NCI-H524 (cell line): ENCODE results near the gene AIG1.
"Not testable (repeated sequence)": the region's sequence is repeated elsewhere in the genome, so short reads cannot be mapped to it uniquely, and the experiment has no call there.

Experiments used
- DNase-seq, 2 experiments: peaks; one replicate each; lab custom pipeline; 2025; lab: John Stamatoyannopoulos, UW

Gene AIG1

DNA sequence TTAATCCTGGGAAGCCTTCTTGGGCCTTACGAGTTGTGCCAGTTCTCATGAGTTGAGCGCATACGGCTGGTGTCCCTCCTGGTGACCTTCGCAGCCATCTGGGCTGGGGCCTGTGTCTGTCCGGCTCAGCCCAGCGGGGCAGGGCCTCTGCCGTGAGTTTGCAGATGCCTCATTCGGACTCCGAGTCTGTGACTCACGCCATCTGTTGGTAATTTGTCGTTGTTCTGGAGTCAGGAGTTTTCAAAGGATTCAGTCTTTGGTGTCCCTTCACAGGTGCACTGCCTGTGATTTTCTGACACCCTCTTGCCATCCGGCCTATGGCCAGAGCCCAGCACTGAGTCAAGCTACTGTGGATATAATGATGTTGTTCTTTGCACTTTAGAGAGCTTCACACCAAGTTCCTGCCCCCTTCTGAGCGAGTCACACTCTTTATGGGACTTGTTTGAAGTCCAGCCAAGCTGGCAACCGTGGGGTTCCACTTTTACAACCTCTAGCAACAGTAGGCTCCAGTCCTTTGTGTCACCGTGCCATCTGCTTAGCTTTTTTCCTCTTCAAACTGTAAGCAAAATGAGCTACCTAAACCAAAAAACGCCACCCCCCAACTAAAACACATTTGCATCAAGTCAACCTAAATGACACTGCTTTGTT lies 175.6 kb downstream of the AIG1 start:
- peak; percentile 23 to 66 for DNase-seq

DNA sequence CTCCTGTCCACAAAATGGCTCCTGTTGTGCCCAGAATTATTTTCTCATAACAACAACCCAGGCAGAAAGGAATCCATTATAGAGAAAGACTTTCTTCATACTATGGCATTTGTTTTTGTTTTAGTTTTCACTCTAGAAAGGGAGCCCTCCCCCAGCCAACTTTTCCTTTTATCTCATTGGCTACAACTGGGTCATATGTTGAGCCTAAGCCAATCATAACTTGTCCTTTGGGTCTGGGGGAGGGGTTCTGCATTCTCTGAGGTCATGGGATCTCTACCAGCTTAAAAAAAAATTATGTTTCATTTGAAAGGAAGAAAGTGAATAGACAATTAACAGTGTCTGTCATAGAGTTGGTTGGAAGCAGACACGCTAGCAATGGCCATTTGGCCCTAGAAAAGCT lies 177.6 kb downstream of the AIG1 start:
- DNase-seq = no peak

DNA sequence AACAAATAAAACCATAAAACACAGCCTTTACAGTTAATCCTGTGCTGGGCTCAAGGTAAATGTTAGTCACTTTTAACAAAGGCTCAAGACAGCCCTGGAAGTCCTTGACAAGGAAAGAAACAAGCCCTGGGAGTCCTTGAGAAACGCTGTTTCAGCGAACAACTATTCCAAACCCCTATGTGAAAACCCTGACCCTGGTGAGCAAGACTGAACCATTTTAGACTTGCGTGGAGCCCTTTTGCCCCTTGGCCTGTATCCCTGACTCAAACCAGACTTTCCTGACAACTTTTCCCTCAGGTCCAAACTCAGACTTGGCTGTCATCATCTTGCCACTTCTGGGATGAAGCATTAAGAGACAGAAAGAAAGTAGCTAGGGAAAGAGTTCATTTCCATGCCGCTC lies 180.4 kb downstream of the AIG1 start:
- no peak for DNase-seq

DNA sequence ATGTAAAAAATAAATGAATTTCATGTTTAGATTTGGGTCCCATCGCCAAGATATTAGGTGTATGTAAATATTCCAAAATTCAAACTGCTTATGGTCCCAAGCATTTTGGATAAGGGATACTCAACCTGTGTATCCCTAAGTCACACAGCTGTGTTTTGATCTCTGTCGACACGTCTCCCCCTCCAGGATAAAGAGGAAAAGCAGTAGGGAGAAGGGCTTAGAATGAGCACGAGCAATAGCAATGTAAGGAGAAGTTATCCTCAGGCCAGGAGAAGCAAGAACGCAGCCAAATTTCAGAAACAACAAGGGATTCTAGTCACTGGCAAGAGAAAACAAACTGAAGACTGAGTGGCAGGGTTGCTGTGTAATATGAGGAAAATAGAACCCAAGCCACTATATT lies 181.2 kb downstream of the AIG1 start:
- no peak for DNase-seq

DNA sequence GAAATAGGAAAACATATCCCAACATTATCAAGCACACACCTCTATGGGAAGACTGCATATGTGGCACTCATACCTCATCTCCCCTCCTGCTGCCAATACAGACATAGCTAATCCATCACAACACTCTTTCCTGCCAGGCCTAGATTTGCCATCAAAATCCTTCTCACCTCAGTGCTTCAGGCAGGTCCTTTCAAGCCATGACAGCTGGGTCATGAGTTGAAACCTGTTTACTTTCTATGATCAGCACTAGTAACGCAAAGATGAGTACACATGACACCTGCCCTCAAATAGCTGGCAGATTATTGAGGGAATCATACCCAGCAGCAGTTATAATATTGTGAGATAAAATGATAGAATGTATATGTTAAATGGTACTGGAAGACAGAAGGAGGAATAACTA lies 183.1 kb downstream of the AIG1 start:
- peak in 1 of 2 experiments; percentile 16 for DNase-seq

DNA sequence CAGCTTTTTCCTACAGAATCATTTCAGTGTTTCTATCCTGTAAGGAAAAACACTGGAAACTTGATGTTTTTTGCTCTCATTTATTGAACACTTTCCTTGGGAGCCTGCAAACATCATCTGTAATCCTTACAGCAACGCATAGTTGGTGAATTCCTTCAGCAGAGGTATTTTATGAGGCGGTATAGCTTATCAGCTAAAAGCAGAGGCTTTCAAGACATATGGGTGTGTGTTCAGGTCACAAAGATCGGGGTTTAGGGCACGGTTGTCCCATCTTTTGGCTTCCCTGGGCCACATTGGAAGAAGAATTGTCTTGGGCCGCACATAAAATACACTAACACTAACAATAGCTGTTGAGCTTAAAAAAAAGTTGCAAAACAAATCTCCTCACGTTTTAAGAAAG lies 185.0 kb downstream of the AIG1 start:
- DNase-seq = no peak

DNA sequence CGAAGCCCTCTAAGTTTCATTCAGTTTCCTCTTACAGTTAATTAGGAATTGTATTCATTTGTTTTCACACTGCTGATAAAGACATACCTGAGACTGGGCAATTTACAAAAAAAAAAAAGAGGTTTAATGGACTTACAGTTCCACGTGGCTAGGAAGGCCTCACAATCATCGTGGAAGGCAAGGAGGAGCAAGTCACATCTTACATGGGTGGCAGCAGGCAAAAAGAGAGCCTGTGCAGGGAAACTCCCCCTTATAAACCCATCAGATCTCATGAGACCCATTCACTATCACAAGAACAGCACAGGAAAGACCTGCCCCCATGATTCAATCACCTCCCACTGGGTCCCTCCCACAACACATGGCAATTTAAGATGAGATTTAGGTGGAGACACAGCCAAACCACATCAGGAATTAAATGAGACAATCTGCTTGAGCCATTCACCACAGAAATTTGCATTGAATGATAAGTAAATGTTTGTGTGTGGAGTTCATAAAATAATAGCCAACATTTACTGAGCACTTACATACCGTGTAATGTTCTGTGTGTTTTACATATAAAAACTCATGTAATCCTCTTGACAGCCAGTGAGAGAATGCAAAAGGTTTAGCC lies 185.6 kb downstream of the AIG1 start:
- DNase-seq = not testable (repeated sequence)

DNA sequence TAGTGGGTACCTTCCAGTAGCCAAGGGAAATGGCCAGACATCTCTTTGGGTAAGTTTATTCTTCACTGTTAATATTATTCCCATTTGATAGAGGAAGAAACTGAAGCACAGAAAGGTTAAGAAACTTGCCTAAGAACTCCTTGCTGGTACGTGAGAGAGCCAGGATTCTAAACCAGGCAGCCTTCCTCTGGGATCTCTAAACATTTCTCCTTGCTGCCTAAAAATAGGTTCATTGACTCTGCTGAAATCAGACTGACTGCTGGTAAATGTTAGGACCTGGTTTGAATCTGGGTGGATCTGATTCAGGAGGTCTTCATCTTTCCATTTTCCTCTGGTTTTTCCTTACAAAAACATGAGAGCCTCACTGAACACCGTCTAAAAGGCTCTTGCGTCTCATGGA lies 186.9 kb downstream of the AIG1 start:
- no peak for DNase-seq

DNA sequence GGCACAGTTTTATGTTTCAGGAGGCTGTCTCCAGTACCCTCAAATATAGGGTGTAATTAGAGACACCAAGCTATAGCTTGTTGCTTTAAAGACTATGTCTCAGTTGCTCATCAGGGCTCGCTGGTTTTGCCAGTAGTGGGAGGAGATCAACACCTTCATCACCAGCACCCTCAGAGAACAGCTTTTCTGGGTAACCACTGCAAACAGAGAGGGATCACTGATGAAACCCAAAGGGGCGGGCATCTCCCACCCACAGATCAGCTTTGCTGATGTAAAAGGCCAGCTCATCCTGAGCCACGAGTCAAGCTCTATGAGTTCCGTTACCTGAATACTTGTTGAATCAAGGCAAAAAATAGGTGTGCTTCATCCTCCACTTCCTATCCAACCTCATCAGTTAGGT lies 187.7 kb downstream of the AIG1 start:
- no peak for DNase-seq

DNA sequence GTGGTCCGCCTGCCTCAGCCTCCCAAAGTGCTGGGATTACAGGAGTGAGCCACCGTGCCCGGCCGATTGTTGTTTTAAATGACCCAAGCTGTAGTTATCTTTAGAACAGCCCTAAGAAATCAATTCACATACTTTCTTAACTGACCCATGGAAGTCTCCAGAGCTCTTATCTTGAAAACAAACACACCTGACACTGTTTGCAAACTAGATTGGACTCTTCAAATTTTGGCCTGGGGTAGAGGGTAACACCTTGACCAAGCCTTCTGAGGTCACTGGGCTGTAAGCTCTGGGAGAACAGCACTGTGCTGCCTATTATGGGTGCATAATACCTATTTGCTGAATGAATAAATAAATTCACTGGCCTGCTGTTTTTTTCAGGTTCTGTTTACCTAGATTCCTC lies 190.6 kb downstream of the AIG1 start:
- no peak for DNase-seq

DNA sequence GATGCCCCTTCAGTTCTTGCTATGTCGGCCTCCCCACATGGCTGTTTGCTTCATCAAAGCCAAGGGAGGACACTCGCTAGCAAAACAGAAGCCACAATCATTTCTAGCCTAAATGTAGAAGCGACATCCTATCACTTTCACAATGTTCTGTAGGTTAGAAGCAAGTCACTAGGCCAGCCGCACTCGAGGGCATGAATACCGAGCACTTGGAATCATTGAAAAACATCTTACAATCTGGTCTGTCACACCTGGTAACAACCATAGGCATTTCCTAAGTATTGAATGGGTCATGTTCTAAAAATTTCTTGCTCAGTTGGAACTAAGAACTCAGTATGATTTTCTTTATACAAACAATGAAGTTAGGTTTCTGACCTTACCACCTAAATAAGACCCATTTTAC lies 192.3 kb downstream of the AIG1 start:
- DNase-seq = no peak

DNA sequence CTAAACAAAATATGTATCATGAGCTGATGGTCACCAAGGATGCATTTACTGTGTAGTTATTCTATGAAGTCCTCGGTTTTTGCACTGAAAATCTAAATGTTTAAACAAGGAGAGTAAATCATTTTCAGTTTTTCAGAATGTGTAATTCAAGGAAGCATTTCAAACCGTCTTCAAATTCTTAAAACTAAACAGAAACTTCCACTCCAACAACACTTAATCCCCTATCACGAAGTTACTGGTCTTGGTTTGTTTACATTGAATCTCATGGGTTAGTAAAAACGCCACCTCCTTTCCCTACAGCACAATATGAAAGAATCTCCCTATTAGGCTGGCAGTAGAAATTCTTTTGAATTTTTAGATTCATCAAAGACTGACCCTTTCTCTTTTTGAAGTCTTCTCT lies 192.9 kb downstream of the AIG1 start:
- no peak for DNase-seq

DNA sequence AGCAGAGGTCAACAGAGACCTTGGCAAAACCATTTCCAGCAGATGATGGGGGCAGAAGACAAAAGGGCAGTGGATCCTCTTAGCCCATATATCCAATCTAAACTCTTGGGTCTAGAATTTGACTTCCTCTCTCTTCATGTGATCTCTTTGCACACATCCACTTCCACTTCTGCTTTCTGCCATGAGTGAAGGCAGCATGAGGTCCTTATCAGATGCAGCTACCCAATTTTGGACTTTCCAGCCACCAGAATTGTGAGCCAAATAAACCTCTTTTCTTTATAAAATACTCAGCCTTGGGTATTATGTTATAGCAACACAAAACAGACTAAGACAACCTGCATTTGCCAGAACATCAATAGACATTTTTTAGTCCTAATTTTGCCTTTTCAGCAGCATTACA lies 198.3 kb downstream of the AIG1 start:
- no peak for DNase-seq

DNA sequence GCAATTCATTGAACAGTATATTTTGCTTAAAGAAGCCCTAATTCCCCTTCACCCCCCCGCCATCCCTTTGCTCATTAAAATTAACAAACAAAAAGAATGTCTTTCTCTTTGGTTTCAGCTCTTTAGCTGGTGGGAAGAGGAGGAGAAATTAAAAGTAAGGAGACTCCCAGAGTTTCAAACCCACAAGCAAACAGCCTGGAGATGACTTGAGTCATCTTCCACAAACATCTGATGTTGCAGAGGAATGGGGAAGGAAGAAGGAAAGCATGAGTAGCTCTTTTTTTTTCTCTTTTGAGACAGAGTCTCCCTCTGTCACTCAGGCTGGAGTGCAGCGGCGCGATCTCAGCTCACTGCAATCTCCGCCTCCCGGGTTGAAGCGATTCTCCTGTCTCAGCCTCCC lies 200.2 kb downstream of the AIG1 start:
- no peak for DNase-seq

DNA sequence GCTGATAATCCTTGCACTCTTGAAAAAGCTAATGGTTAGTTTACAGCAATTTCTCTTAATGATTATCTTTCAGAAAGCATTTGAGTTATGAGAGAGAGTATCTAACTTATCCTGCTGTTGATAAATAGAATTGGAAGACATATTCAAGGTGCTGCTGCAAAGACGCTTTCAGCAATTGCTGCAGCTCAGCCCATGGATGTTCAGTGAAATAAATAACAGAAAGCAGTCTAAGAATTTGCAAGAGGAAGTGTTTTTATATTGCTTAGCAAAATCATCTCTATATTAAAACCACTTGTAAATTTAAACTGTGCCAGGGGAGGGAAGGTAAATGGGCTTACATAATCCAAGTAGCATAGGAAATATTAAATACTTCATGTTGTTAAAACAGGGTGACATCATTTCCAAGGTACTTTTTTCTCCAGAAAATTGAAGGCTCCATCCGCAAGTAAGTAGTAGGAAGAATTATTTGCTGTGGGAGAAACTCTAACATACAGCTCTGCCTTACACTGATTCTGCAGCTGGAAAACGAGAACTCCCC lies 201.3 kb downstream of the AIG1 start:
- no peak for DNase-seq

DNA sequence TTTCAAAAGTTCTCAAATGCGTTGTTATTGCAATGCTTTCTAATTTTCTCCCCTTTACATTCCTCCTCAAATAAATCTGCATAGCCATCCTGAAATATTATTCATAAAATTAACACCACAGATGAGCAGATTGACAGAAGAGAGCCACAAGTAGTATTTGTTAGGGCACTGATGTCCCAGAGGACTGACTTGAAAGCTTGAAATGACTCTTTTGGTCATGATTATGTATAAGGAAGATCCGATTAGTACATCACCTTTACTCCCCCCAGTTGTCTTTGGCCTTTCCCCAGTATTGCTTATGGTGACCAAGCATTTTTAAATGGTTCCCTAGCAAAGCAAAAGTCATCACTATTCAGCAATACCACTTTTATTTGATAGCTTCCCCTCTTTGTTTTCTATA lies 202.2 kb downstream of the AIG1 start:
- DNase-seq = peak in 1 of 2 experiments; percentile 66

DNA sequence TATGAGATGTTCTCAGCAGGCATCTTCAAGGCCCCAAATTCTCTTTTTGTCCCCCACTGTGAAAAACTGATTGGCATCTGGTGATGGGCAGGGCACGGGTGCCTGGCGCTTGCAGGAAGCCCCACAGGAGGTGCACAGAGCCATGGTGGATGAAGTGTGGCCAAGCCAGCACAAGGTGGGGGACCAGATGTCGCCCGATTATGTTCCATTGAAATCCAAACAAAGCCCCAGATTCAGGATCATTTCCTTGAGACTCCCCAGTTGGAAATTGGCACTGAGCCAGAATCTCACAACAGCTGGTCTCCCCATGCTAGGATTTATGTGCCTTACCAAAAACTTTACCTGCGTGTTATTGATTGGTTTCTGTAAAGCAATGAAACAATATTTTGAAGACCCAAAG lies 203.7 kb downstream of the AIG1 start:
- peak; percentile 97 to 99 for DNase-seq

DNA sequence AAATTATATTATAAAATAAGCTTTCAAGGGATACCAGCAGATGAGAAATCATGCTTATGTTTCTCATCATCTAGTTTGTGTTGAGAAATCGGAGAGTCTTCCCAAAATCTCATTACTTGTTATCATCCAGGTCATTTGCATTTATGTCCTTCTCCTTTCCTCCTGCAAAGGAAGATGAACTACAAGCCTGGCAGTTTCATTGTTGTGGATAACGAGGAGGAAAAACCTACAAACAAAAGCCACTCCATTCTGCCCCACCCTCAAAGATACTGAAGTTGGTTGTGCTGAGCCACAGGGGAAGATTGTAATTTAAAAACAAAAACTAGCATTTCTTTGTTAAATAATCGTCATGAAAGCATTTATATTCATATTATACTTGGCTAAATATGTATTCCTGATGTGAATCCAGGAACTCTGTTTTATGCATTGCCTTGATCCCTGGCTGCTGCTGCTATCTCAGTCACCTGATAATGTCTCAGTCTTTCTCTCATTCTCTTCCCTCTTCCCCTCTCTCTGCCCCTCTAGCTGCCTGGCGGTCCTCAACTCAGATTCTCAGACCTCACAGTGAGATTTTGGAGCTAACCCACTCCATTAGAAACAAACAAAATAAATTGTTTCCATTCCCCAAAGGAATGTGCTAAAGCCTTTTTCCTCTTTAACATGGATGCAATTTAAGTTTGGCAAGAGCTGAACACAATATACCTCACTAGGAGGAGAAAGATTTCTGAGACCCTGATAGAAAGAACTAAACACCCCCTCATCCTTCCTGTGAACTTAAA lies 204.5 kb downstream of the AIG1 start:
- no peak for DNase-seq

DNA sequence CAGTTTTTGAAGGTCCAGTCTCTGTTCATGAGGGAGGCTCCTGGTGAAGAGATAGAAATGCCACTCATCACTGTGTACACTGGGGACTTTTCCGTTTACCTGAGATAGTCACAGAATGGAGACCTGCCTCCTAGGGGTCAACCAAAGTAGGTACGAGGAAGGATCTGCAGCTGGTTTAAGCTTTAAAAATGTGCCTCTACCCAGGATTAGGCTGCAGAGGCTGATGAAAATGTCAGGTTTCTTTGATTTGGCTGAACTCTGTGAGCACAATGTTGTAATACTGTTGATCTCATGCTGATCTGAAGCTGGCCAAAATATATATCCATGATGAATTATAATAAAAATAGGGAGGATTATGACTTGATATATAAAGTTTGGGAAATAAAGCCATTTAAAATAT lies 207.1 kb downstream of the AIG1 start:
- DNase-seq = no peak

DNA sequence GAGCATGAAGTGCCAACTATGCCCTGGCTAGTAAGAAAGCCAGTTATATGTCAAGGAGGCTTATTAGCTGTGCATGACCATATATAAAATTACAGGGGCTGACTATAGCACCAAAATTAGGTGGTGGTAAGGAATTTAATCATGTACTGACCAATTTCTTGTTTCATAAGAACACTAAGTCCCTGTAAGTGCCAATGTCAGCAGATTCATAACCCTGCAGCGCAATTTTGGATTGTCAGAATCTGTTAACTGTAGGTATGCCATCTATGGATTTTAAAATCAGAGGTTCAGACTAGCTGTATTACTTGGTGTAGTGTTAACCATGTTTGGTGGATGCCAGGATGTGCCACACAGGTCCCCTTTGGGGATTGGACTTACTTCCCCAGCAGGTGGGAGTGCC lies 207.8 kb downstream of the AIG1 start:
- DNase-seq = no peak

DNA sequence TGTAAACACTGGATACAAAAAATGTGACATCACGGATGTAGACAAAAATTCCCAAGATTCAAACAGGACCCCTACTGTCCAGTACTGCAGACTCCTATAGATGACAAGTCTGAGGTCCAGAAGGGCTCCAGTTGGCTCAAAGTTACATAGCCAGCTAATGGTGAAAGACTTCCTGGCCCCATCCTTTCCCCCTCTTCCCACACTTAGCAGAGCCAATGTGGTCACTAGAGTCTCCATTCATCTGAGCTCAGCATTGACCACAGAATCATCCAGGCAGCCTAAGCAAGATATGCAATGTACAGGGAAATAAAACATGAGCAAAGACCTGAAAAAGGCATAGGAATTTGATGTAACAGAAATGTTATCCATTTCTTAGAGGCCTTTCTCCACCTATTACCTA lies 209.3 kb downstream of the AIG1 start:
- no peak for DNase-seq

DNA sequence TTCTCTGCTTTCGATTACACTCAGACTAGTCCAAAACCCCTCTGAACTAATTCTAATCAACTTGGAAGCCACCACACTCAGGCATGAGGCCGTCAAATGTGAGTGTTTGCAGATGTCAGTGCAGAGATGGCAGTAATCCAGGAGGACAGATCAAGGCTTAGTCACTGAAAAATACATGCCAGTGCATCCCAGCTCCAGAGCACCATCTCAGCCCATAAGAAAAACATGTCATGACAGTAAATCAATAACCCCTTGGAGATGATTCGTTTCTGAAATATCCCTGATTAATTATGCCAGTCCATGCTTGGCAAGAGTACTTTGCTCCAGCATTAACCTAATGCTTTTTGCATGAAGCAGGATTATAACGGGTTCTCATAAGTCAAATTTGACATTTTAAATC lies 210.3 kb downstream of the AIG1 start:
- peak in 1 of 2 experiments; percentile 34 for DNase-seq

DNA sequence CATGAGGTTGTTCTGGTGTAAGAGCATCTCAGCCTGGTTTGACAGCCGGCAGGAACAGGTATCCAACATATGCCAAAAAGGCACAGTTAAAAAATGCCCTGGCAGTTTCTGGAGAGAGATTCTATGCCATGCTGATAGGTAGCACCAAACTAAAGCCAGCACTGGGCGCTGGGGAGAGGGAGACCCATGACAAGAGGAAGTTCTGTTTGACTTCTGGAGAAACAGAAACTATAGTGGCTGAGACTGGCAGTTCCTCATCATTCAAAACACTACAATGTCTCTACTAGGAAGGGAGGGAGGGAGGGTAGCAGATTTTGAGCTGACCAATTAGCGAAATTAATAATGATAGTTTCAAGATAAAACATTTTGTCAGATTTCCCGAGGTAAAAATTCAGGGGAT lies 215.7 kb downstream of the AIG1 start:
- no peak for DNase-seq
